HL-60 (cell line): ENCODE results near the gene DOCK1.

Experiments used
- GABPA ChIP-seq: IDR thresholded peaks from 2 replicates; pipeline ENCODE4 v1.6.1; 2012; ENCODE audit warnings: low read depth
- TF ChIP-seq, protein P1 (sequence below): IDR thresholded peaks from one replicate; pipeline ENCODE4 v1.5.1; 2011; ENCODE audit warnings: low read length, control low read depth, inconsistent platforms; ENCODE audit not compliant: insufficient read depth
- TF ChIP-seq, protein P2 (sequence below): IDR thresholded peaks from 2 replicates; pipeline ENCODE4 v1.6.1; 2012; ENCODE audit warnings: low read depth; ENCODE audit not compliant: insufficient replicate concordance

DNA sequence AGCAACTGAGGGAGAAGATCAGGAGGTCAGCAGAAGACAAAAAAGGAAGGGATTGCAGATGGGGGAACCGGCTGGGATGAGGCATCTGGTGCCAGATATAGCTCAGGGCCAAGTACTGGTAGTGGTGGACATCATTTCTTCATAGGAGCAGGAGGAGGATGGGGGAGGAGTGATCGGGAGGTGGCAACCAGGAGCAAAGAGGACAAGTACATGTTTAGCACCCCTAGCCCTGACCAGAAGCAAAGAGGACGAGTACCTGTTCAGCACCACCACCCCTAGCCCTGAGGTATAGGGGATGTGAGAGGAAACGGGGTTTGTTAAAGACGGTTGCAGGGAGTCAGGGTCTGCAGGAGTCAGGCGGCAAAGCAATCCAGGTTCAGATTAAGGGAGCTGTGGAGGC, 559.3 kb downstream of the DOCK1 start:
- TF ChIP-seq, protein P1, sequence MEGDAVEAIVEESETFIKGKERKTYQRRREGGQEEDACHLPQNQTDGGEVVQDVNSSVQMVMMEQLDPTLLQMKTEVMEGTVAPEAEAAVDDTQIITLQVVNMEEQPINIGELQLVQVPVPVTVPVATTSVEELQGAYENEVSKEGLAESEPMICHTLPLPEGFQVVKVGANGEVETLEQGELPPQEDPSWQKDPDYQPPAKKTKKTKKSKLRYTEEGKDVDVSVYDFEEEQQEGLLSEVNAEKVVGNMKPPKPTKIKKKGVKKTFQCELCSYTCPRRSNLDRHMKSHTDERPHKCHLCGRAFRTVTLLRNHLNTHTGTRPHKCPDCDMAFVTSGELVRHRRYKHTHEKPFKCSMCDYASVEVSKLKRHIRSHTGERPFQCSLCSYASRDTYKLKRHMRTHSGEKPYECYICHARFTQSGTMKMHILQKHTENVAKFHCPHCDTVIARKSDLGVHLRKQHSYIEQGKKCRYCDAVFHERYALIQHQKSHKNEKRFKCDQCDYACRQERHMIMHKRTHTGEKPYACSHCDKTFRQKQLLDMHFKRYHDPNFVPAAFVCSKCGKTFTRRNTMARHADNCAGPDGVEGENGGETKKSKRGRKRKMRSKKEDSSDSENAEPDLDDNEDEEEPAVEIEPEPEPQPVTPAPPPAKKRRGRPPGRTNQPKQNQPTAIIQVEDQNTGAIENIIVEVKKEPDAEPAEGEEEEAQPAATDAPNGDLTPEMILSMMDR = no peak
- TF ChIP-seq GABPA = no peak
- TF ChIP-seq, protein P2, sequence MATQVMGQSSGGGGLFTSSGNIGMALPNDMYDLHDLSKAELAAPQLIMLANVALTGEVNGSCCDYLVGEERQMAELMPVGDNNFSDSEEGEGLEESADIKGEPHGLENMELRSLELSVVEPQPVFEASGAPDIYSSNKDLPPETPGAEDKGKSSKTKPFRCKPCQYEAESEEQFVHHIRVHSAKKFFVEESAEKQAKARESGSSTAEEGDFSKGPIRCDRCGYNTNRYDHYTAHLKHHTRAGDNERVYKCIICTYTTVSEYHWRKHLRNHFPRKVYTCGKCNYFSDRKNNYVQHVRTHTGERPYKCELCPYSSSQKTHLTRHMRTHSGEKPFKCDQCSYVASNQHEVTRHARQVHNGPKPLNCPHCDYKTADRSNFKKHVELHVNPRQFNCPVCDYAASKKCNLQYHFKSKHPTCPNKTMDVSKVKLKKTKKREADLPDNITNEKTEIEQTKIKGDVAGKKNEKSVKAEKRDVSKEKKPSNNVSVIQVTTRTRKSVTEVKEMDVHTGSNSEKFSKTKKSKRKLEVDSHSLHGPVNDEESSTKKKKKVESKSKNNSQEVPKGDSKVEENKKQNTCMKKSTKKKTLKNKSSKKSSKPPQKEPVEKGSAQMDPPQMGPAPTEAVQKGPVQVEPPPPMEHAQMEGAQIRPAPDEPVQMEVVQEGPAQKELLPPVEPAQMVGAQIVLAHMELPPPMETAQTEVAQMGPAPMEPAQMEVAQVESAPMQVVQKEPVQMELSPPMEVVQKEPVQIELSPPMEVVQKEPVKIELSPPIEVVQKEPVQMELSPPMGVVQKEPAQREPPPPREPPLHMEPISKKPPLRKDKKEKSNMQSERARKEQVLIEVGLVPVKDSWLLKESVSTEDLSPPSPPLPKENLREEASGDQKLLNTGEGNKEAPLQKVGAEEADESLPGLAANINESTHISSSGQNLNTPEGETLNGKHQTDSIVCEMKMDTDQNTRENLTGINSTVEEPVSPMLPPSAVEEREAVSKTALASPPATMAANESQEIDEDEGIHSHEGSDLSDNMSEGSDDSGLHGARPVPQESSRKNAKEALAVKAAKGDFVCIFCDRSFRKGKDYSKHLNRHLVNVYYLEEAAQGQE = no peak
